ENCODE measurements around the gene ANLN.
"Not testable (repeated sequence)": the region's sequence is repeated elsewhere in the genome, so short reads cannot be mapped to it uniquely, and the experiment has no call there.

The ANLN gene

GRCh38 chr7:36486336-36486735 lies 96.7 kb downstream of the ANLN start:
- Histone ChIP-seq H3K4me1 (ENCODE audit: control insufficient read depth in 1 of 2, insufficient read depth in 2 of 2, low read length in 2 of 2) (no peaks in the 10 kb centered on the region), H2AFZ (ENCODE audit: insufficient read depth, low read length, poor library complexity) (no peak overlapping the region), H3K27ac (ENCODE audit: low read depth, low read length) (no peak overlapping the region), H2BK120ac (ENCODE audit: insufficient read depth, low read length, poor library complexity) (no peak overlapping the region), H3K18ac (ENCODE audit: low read length) (no peak overlapping the region), H3K14ac (ENCODE audit: low read length) (no peak overlapping the region), H3K4me2 (ENCODE audit: low read length) (no peak overlapping the region), H3K36me3 (ENCODE audit: control insufficient read depth in 1 of 2, insufficient read depth in 2 of 2, low read length in 2 of 2) (no peaks in the 10 kb centered on the region), H3K4ac (ENCODE audit: low read depth, low read length) (no peak overlapping the region), H2BK5ac (ENCODE audit: low read depth, low read length, poor library complexity) (no peak overlapping the region), H3K23ac (ENCODE audit: low read length) (no peak overlapping the region), H2AK5ac (ENCODE audit: low read length) (no peak overlapping the region), H3K79me2 (ENCODE audit: control insufficient read depth, insufficient read depth, low read length, poor library complexity) (no peaks in the 10 kb centered on the region), H3K9ac (ENCODE audit: low read length) (no peak overlapping the region), H3K27me3 (ENCODE audit: insufficient read depth, low read length) (no peaks in the 10 kb centered on the region), H2BK12ac (ENCODE audit: low read length) (no peak overlapping the region), H3K4me3 (ENCODE audit: low read depth, low read length) (no peak overlapping the region), H4K8ac (ENCODE audit: low read depth, low read length) (no peak overlapping the region), H4K91ac (ENCODE audit: low read depth, low read length) (no peak overlapping the region), H3K9me3 (ENCODE audit: insufficient read depth, low read depth, low read length) (peaks cover 2% of the 10 kb centered on the region), H3K79me1 (ENCODE audit: low read length) (no peaks in the 10 kb centered on the region), H4K12ac (ENCODE audit: low read depth, low read length) (no peak overlapping the region)
- no CpG with 5 or more reads among the region's 4 CpGs for WGBS (ENCODE audit: extremely low coverage, insufficient coverage, insufficient read length)
- no peak for DNase-seq

GRCh38 chr7:36487756-36488336 lies 98.2 kb downstream of the ANLN start:
- Histone ChIP-seq H2AFZ (ENCODE audit: insufficient read depth, low read length, poor library complexity) (no peak overlapping the region), H2BK5ac (ENCODE audit: low read depth, low read length, poor library complexity) (no peak overlapping the region), H3K14ac (ENCODE audit: low read length) (no peak overlapping the region), H4K91ac (ENCODE audit: low read depth, low read length) (no peak overlapping the region), H3K9me3 (ENCODE audit: insufficient read depth, low read depth, low read length) (peaks cover 2% of the 10 kb centered on the region), H3K9ac (ENCODE audit: low read length) (no peak overlapping the region), H2AK5ac (ENCODE audit: low read length) (no peak overlapping the region), H3K27me3 (ENCODE audit: insufficient read depth, low read length) (no peaks in the 10 kb centered on the region), H4K12ac (ENCODE audit: low read depth, low read length) (no peak overlapping the region), H2BK120ac (ENCODE audit: insufficient read depth, low read length, poor library complexity) (no peak overlapping the region), H3K4me3 (ENCODE audit: low read depth, low read length) (no peak overlapping the region), H2BK12ac (ENCODE audit: low read length) (no peak overlapping the region), H3K4me2 (ENCODE audit: low read length) (no peak overlapping the region), H3K79me2 (ENCODE audit: control insufficient read depth, insufficient read depth, low read length, poor library complexity) (no peaks in the 10 kb centered on the region), H3K4me1 (ENCODE audit: control insufficient read depth in 1 of 2, insufficient read depth in 2 of 2, low read length in 2 of 2) (no peaks in the 10 kb centered on the region), H3K79me1 (ENCODE audit: low read length) (no peaks in the 10 kb centered on the region), H3K36me3 (ENCODE audit: control insufficient read depth in 1 of 2, insufficient read depth in 2 of 2, low read length in 2 of 2) (no peaks in the 10 kb centered on the region), H3K18ac (ENCODE audit: low read length) (no peak overlapping the region), H3K23ac (ENCODE audit: low read length) (no peak overlapping the region), H3K27ac (ENCODE audit: low read depth, low read length) (no peak overlapping the region), H4K8ac (ENCODE audit: low read depth, low read length) (no peak overlapping the region), H3K4ac (ENCODE audit: low read depth, low read length) (no peak overlapping the region)
- DNase-seq, result peak; percentile 30 to 74
- no CpG with 5 or more reads among the region's 4 CpGs for WGBS (ENCODE audit: extremely low coverage, insufficient coverage, insufficient read length)

GRCh38 chr7:36488672-36489071 lies 99.0 kb downstream of the ANLN start:
- WGBS (ENCODE audit: extremely low coverage, insufficient coverage, insufficient read length), result no CpG with 5 or more reads among the region's 5 CpGs
- not testable (repeated sequence) for H2AK5ac ChIP-seq (ENCODE audit: low read length)

GRCh38 chr7:36490419-36490830 lies 100.8 kb downstream of the ANLN start:
- Histone ChIP-seq H4K8ac (ENCODE audit: low read depth, low read length) (no peak overlapping the region), H3K4me2 (ENCODE audit: low read length) (no peak overlapping the region), H3K23ac (ENCODE audit: low read length) (no peak overlapping the region), H2BK120ac (ENCODE audit: insufficient read depth, low read length, poor library complexity) (no peak overlapping the region), H3K79me1 (ENCODE audit: low read length) (no peaks in the 10 kb centered on the region), H3K79me2 (ENCODE audit: control insufficient read depth, insufficient read depth, low read length, poor library complexity) (no peaks in the 10 kb centered on the region), H3K9me3 (ENCODE audit: insufficient read depth, low read depth, low read length) (no peaks in the 10 kb centered on the region), H2AFZ (ENCODE audit: insufficient read depth, low read length, poor library complexity) (no peak overlapping the region), H2BK12ac (ENCODE audit: low read length) (no peak overlapping the region), H2AK5ac (ENCODE audit: low read length) (no peak overlapping the region), H3K18ac (ENCODE audit: low read length) (no peak overlapping the region), H3K4me3 (ENCODE audit: low read depth, low read length) (no peak overlapping the region), H4K91ac (ENCODE audit: low read depth, low read length) (no peak overlapping the region), H3K27ac (ENCODE audit: low read depth, low read length) (no peak overlapping the region), H3K36me3 (ENCODE audit: control insufficient read depth in 1 of 2, insufficient read depth in 2 of 2, low read length in 2 of 2) (no peaks in the 10 kb centered on the region), H4K12ac (ENCODE audit: low read depth, low read length) (no peak overlapping the region), H3K4me1 (ENCODE audit: control insufficient read depth in 1 of 2, insufficient read depth in 2 of 2, low read length in 2 of 2) (no peaks in the 10 kb centered on the region), H3K9ac (ENCODE audit: low read length) (no peak overlapping the region), H2BK5ac (ENCODE audit: low read depth, low read length, poor library complexity) (no peak overlapping the region), H3K27me3 (ENCODE audit: insufficient read depth, low read length) (no peaks in the 10 kb centered on the region), H3K4ac (ENCODE audit: low read depth, low read length) (no peak overlapping the region), H3K14ac (ENCODE audit: low read length) (no peak overlapping the region)
- DNase-seq, result no peak
- WGBS (ENCODE audit: extremely low coverage, insufficient coverage, insufficient read length), result no CpG with 5 or more reads among the region's 3 CpGs

More at GRCh38 chr7:36488672-36489071, 99.0 kb downstream of the ANLN start:
- not testable (repeated sequence) for H4K12ac ChIP-seq (ENCODE audit: low read depth, low read length); H3K18ac ChIP-seq (ENCODE audit: low read length); H3K27me3 ChIP-seq (ENCODE audit: insufficient read depth, low read length); DNase-seq; H3K27ac ChIP-seq (ENCODE audit: low read depth, low read length); H3K23ac ChIP-seq (ENCODE audit: low read length); H3K9me3 ChIP-seq (ENCODE audit: insufficient read depth, low read depth, low read length); H3K4me2 ChIP-seq (ENCODE audit: low read length); H3K4me3 ChIP-seq (ENCODE audit: low read depth, low read length); H3K4me1 ChIP-seq (ENCODE audit: control insufficient read depth in 1 of 2, insufficient read depth in 2 of 2, low read length in 2 of 2); H2BK5ac ChIP-seq (ENCODE audit: low read depth, low read length, poor library complexity); H4K8ac ChIP-seq (ENCODE audit: low read depth, low read length); H3K9ac ChIP-seq (ENCODE audit: low read length); H3K36me3 ChIP-seq (ENCODE audit: control insufficient read depth in 1 of 2, insufficient read depth in 2 of 2, low read length in 2 of 2); H3K79me1 ChIP-seq (ENCODE audit: low read length); H4K91ac ChIP-seq (ENCODE audit: low read depth, low read length); H3K4ac ChIP-seq (ENCODE audit: low read depth, low read length); H2BK120ac ChIP-seq (ENCODE audit: insufficient read depth, low read length, poor library complexity); H3K14ac ChIP-seq (ENCODE audit: low read length); H3K79me2 ChIP-seq (ENCODE audit: control insufficient read depth, insufficient read depth, low read length, poor library complexity); H2AFZ ChIP-seq (ENCODE audit: insufficient read depth, low read length, poor library complexity); H2BK12ac ChIP-seq (ENCODE audit: low read length)

Measured in trophoblast cell (in vitro differentiated cells and primary cell).